ENCODE data around the gene INMT. TPM values are rescaled to one million over a fixed set of nuclear protein-coding genes. Genes with fewer than 3 reads are reported as not detected.

The INMT gene
- total RNA-seq, 1 experiment from 2014 or later = not detected

DNA sequence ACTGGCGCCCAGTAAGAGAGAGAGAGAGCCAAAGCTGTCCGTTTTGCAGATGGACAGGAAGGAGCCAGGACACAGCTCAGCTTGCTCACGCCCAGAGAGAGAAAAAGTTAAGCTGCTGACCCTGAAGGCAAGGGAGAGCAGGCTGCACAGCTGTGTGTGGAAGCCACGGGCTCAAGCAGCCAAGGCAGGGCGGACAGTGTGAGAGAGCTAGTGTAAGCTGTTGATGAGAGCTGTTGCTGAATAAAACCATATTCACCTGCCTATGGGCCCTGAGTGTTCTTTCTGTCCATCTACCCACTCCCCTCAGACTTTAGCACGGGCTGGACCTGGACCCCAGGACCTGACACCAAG, 5.4 kb downstream of the INMT start:
- H3K4me1 Mint-ChIP-seq (ENCODE audit: insufficient read depth, unreplicated experiment) = no peaks in the 10 kb centered on the region
- H3K4me3 Mint-ChIP-seq (ENCODE audit: unreplicated experiment) = no peak overlapping the region
- no peaks in the 10 kb centered on the region for H3K36me3 Mint-ChIP-seq (ENCODE audit: insufficient read depth, unreplicated experiment)
- no peak overlapping the region for H3K27ac Mint-ChIP-seq (ENCODE audit: low read depth, unreplicated experiment)
- DNase-seq (ENCODE audit: unreplicated experiment) = no peak
- BruUV-seq (replicated peaks) = no TSS peak
- intact Hi-C loops (cut with micrococcal nuclease) = no loop called here
- ChIA-PET CTCF (interaction anchor here (1.1 to 5.0 kb wide), 2 partner anchors 17 to 20 kb away, joined by 3 to 27 read pairs; no protein-coding TSS in a partner anchor), POLR2A (interaction anchor here (0.7 kb wide), 1 partner anchor 752 kb away, joined by 3 read pairs; no protein-coding TSS in a partner anchor)
- peaks cover 8% of the 10 kb centered on the region for H3K9me3 Mint-ChIP-seq (ENCODE audit: unreplicated experiment)
- TF ChIP-seq, protein P1, sequence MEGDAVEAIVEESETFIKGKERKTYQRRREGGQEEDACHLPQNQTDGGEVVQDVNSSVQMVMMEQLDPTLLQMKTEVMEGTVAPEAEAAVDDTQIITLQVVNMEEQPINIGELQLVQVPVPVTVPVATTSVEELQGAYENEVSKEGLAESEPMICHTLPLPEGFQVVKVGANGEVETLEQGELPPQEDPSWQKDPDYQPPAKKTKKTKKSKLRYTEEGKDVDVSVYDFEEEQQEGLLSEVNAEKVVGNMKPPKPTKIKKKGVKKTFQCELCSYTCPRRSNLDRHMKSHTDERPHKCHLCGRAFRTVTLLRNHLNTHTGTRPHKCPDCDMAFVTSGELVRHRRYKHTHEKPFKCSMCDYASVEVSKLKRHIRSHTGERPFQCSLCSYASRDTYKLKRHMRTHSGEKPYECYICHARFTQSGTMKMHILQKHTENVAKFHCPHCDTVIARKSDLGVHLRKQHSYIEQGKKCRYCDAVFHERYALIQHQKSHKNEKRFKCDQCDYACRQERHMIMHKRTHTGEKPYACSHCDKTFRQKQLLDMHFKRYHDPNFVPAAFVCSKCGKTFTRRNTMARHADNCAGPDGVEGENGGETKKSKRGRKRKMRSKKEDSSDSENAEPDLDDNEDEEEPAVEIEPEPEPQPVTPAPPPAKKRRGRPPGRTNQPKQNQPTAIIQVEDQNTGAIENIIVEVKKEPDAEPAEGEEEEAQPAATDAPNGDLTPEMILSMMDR (IDR thresholded peaks at IDR 0.05; ENCODE audit: unreplicated experiment) = no peak
- H3K27me3 Mint-ChIP-seq (ENCODE audit: insufficient read depth, unreplicated experiment) = peaks cover 10% of the 10 kb centered on the region

DNA sequence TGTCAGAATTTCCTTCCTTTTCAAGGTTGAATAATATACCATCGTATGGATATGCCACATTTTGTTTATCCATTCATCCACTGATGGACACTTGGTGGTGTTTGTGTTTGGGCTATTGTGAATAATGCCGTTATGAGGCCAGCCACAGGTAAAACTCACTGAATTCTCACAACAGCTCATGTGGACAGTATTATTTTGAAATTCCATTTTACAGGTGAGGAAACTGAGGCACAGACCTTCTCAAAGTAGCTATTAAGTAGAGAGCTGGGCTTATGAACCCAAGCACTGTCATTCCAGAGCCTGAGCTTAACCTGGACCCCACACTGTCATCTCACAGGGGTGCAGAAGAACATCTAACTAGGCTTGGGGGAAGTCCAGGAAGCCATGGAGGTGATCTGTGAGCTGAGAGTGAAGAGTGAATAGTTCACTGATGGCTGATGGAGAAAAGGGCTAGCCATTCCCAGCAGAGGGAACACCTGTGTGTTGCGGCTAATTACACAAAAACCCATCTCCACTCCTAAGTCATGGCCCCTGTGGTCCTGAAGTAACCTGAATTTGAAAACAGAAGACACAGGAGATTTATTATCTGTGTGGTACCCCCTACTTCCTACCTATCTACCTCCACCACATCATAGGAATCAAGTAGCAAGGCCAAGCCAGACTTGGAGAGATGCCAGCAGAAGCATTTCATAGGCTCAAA, 8.7 kb downstream of the INMT start:
- ChIA-PET POLR2A (no interaction called here), CTCF (interaction anchor here (0.5 to 0.7 kb wide), 2 partner anchors 13 to 41 kb away, joined by 3 to 4 read pairs; no protein-coding TSS in a partner anchor)
- Mint-ChIP-seq H3K27ac (ENCODE audit: low read depth, unreplicated experiment) (no peak overlapping the region), H3K27me3 (ENCODE audit: insufficient read depth, unreplicated experiment) (peaks cover 10% of the 10 kb centered on the region), H3K36me3 (ENCODE audit: insufficient read depth, unreplicated experiment) (no peaks in the 10 kb centered on the region), H3K9me3 (ENCODE audit: unreplicated experiment) (no peaks in the 10 kb centered on the region), H3K4me1 (ENCODE audit: insufficient read depth, unreplicated experiment) (peaks cover 5% of the 10 kb centered on the region), H3K4me3 (ENCODE audit: unreplicated experiment) (no peak overlapping the region)
- BruUV-seq (replicated peaks) = no TSS peak
- peak; percentile 34 for DNase-seq (ENCODE audit: unreplicated experiment)
- intact Hi-C loops (cut with micrococcal nuclease) = no loop called here
- TF ChIP-seq, protein P1 (IDR thresholded peaks at IDR 0.05; ENCODE audit: unreplicated experiment) = no peak

DNA sequence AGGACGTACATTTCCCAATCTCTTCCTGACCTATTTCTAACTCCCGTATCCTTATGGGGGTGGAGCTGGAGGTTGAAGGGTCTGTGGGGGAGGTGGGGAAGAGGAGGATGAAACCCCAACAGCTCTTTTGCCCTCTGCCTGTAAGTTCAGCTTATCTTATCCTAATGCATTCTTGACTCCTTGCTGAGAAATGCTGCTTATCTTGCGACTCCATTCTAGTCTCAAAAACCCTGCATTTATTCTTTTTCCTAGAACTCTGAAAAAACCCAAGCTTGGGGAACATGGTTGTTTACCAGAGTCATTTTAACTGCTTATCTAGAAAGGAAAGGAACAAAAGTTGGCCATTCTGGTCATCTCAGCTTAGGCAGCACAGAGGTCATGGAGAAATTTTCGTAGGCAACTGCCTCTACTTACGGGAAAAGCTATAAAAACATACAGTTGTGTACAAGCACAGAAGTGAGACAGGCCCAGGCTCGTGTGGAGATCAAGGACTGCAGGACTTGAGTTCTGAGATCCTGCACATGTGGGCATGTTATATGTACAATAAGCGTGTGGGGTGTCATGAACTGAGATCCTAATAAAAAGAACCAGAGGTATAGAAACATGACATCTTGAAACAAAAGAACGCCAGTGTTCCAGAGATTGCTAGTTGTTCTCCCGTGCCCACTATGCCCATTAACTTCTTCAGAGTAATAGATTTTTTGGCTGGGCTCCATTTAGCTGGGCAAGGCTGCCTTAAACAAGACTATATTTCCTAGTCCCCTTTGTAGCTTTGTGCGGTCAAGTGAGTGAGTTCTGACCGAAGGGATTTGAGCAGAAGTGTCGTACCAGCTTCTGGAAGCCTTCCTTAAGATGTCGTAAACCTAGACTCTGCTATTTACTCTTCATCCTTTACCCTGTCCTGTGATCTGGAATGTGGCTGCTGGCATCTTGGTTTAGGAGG, 9.6 kb downstream of the INMT start:
- no peak for DNase-seq (ENCODE audit: unreplicated experiment)
- Mint-ChIP-seq H3K4me1 (ENCODE audit: insufficient read depth, unreplicated experiment) (peaks cover 5% of the 10 kb centered on the region), H3K27ac (ENCODE audit: low read depth, unreplicated experiment) (no peak overlapping the region), H3K36me3 (ENCODE audit: insufficient read depth, unreplicated experiment) (no peaks in the 10 kb centered on the region), H3K4me3 (ENCODE audit: unreplicated experiment) (no peak overlapping the region), H3K27me3 (ENCODE audit: insufficient read depth, unreplicated experiment) (peaks cover 10% of the 10 kb centered on the region), H3K9me3 (ENCODE audit: unreplicated experiment) (no peaks in the 10 kb centered on the region)
- CTCF ChIA-PET = interaction anchor here (0.5 to 0.7 kb wide), 4 partner anchors 14 to 1494 kb away, joined by 3 to 6 read pairs (median 4); no protein-coding TSS in a partner anchor
- POLR2A ChIA-PET = no interaction called here
- TF ChIP-seq, protein P1 (IDR thresholded peaks at IDR 0.05; ENCODE audit: unreplicated experiment) = no peak
- intact Hi-C loops (cut with micrococcal nuclease) = no loop called here
- BruUV-seq (replicated peaks) = no TSS peak

All from MCF 10A (cell line).